GM21529 (cell line): ENCODE results near the gene GBP2.
"Not testable (repeated sequence)": the region's sequence is repeated elsewhere in the genome, so short reads cannot be mapped to it uniquely, and the experiment has no call there.

Source experiments
- ATAC-seq: cut with Tn5 transposase; IDR thresholded peaks from one replicate; pipeline ENCODE4 v1.9.1; 2021; ENCODE audit not compliant: unreplicated experiment

GBP2 gene

GRCh38 chr1:89128003-89128458 lies 2.1 kb upstream of the GBP2 start:
- not testable (repeated sequence) for ATAC-seq

GRCh38 chr1:89126602-89127565 lies 970 bp upstream of the GBP2 start:
- not testable (repeated sequence) for ATAC-seq

- peak; percentile 28 for ATAC-seq
Measured at GRCh38 chr1:89125240-89125912, 538 bp downstream of the GBP2 start.

- no peak for ATAC-seq
Measured at GRCh38 chr1:89121641-89122040, 4.3 kb downstream of the GBP2 start.

- no peak for ATAC-seq
Measured at GRCh38 chr1:89114662-89115061, 11.3 kb downstream of the GBP2 start.

- no peak for ATAC-seq
Measured at GRCh38 chr1:89112871-89113613, 12.9 kb downstream of the GBP2 start.

- ATAC-seq, result no peak
Measured at GRCh38 chr1:89104687-89105086, 21.2 kb downstream of the GBP2 start.

- ATAC-seq, result no peak
Measured at GRCh38 chr1:89104147-89104546, 21.8 kb downstream of the GBP2 start.

GRCh38 chr1:89102021-89102420 lies 23.9 kb downstream of the GBP2 start:
- ATAC-seq, result no peak

GRCh38 chr1:89100412-89100811 lies 25.5 kb downstream of the GBP2 start:
- ATAC-seq, result no peak

- no peak for ATAC-seq
Measured at GRCh38 chr1:89098857-89099256, 27.1 kb downstream of the GBP2 start.

- no peak for ATAC-seq
Measured at GRCh38 chr1:89095737-89096136, 30.2 kb downstream of the GBP2 start.

- no peak for ATAC-seq
Measured at GRCh38 chr1:89089962-89090361, 36.0 kb downstream of the GBP2 start.

GRCh38 chr1:89088572-89088971 lies 37.3 kb downstream of the GBP2 start:
- ATAC-seq, result no peak

- ATAC-seq, result no peak
Measured at GRCh38 chr1:89087241-89087640, 38.7 kb downstream of the GBP2 start.

- peak; percentile 65 for ATAC-seq
Measured at GRCh38 chr1:89085781-89086180, 40.1 kb downstream of the GBP2 start.

- peak; percentile 59 for ATAC-seq
Measured at GRCh38 chr1:89081005-89081404, 44.9 kb downstream of the GBP2 start.

GRCh38 chr1:89080068-89080467 lies 45.8 kb downstream of the GBP2 start:
- not testable (repeated sequence) for ATAC-seq

- not testable (repeated sequence) for ATAC-seq
Measured at GRCh38 chr1:89072466-89073065, 53.3 kb downstream of the GBP2 start.

- ATAC-seq, result no peak
Measured at GRCh38 chr1:89070509-89070908, 55.4 kb downstream of the GBP2 start.

GRCh38 chr1:89069951-89070350 lies 56.0 kb downstream of the GBP2 start:
- ATAC-seq, result no peak
